C4-2B (cell line): ENCODE data around the gene STX2.

Source experiments
- ZFX ChIP-seq: fragments of 450-650 bp; IDR thresholded peaks from 2 replicates; pipeline ENCODE4 v1.6.1; 2017
- TF ChIP-seq, protein P1 (sequence below): fragments of 450-650 bp; conservative IDR thresholded peaks from 2 replicates; pipeline ENCODE4 v1.5.1; 2017; ENCODE audit warnings: mild to moderate bottlenecking

DNA sequence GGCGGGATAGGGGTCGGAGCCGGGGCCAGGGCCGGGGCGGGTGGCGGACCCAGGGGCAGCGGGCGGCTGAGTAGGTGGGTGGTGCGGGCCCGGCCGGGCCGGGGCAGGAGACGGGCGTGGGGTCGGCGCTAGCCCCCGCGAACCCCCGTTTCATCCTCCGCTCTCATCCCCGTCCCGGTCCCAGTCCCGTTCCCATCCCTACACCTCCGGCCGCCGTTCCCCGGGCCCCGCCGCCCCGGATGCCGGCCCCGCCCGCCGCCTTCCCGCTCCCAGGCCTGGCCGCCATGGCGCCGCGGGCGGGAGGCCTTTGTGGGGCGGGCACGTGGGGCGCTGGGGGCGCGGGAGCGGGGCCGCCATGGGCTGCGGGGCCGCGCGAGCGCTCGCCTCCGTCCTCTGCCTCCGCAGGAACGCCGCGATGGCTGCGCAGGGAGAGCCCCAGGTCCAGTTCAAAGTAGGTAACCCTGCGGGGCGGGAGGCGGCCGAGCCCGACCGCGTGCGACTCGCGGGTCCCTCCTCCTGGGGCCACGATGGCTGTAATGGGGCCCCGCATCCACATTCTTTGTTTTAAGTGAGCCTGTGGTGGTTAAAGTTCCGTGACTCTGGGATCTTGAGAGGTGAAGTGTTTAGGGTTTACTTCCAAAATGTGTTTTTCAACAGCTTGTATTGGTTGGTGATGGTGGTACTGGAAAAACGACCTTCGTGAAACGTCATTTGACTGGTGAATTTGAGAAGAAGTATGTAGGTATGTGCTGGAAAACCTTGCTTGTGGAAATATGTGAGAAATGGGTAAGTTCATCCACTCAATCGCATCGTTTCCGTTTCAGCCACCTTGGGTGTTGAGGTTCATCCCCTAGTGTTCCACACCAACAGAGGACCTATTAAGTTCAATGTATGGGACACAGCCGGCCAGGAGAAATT lies 33.4 kb upstream of the STX2 start:
- TF ChIP-seq, protein P1, sequence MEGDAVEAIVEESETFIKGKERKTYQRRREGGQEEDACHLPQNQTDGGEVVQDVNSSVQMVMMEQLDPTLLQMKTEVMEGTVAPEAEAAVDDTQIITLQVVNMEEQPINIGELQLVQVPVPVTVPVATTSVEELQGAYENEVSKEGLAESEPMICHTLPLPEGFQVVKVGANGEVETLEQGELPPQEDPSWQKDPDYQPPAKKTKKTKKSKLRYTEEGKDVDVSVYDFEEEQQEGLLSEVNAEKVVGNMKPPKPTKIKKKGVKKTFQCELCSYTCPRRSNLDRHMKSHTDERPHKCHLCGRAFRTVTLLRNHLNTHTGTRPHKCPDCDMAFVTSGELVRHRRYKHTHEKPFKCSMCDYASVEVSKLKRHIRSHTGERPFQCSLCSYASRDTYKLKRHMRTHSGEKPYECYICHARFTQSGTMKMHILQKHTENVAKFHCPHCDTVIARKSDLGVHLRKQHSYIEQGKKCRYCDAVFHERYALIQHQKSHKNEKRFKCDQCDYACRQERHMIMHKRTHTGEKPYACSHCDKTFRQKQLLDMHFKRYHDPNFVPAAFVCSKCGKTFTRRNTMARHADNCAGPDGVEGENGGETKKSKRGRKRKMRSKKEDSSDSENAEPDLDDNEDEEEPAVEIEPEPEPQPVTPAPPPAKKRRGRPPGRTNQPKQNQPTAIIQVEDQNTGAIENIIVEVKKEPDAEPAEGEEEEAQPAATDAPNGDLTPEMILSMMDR = no peak
- peak; percentile 89 for TF ChIP-seq ZFX
